Transverse colon (tissue), 4 donors: Measurements from ENCODE around the gene MAST4. TPM values are rescaled to one million over a fixed set of nuclear protein-coding genes. Genes with fewer than 3 reads are reported as not detected.

Experiments
- DNase-seq: peaks from one replicate; pipeline ENCODE4 v3.0.0-alpha.2; 2019
- H3K27ac ChIP-seq, 4 donors: fragments of 200-600 bp; sonication (generic); 2 replicates each; pipeline ENCODE4 v1.5.1; 2016 to 2018; ENCODE audit warnings: inconsistent platforms in 4 of 4
- H3K27me3 ChIP-seq: fragments of 200-600 bp; sonication (generic); 2 replicates; pipeline ENCODE4 v1.5.1; 2017; ENCODE audit warnings: inconsistent platforms
- H3K36me3 ChIP-seq, 4 donors: fragments of 200-600 bp; sonication (generic); 2 replicates each; pipeline ENCODE4 v1.5.1; 2017 to 2019; ENCODE audit warnings: inconsistent platforms in 4 of 4
- H3K4me1 ChIP-seq, 4 donors: fragments of 200-600 bp; sonication (generic); 2 replicates each; pipeline ENCODE4 v1.5.1; 2017 to 2020; ENCODE audit warnings: inconsistent platforms in 4 of 4
- H3K4me3 ChIP-seq, 4 donors: fragments of 200-600 bp; sonication (generic); 1 replicate in 1 of 4; 2 replicates in 3 of 4; pipeline versions ENCODE4 v1.5.1 to v1.6.1; 2017 to 2019; ENCODE audit warnings: inconsistent platforms in 4 of 4
- H3K9me3 ChIP-seq, 2 donors: fragments of 200-600 bp; sonication (generic); 2 replicates each; pipeline ENCODE4 v1.5.1; 2017 to 2019; ENCODE audit warnings: inconsistent platforms in 2 of 2
- CTCF ChIP-seq, 5 experiments: fragments of 200-600 bp in 3 of 5; fragments of 450-650 bp in 2 of 5; sonication (generic) in 3 of 5; IDR thresholded peaks; 1 replicate in 2 of 5; 2 replicates in 3 of 5; pipeline ENCODE4 v1.5.1; 2016 to 2017; ENCODE audit warnings: antibody characterized with exemption in 5 of 5, inconsistent platforms in 3 of 5, mild to moderate bottlenecking in 2 of 5, moderate library complexity in 1 of 5
- EP300 ChIP-seq: sonication (generic); formaldehyde crosslinking; IDR thresholded peaks from one replicate; pipeline ENCODE4 v1.6.1; 2017; ENCODE audit warnings: antibody characterized with exemption, low read depth
- POLR2A ChIP-seq: fragments of 450-650 bp; IDR thresholded peaks from one replicate; pipeline ENCODE4 v1.6.1; 2016; ENCODE audit warnings: antibody characterized with exemption, mild to moderate bottlenecking, moderate library complexity
- POLR2AphosphoS5 ChIP-seq, 3 donors: sonication (generic); formaldehyde crosslinking; IDR thresholded peaks; one replicate each; pipeline ENCODE4 v1.6.1; 2016; ENCODE audit warnings: antibody characterized with exemption in 3 of 3
- WGBS, 2 donors: methylation state at CpG; one replicate each; pipeline ENCODE4 v1.1.5; 2018; ENCODE audit warnings: low coverage in 1 of 2; 5-methylcytosine and 5-hydroxymethylcytosine counted together
- in situ Hi-C, 4 donors: fragments of 200-750 bp; cut with MboI; loops; one replicate each; pipeline versions ENCODE4 v1.15.0 to v1.15.1; 2017; ENCODE audit warnings: low sequenced_read_pairs in 3 of 4, low pct_ligation_motif_present in 1 of 4, low pct_unique_long_range_greater_than_20kb in 1 of 4
- intact Hi-C: fragments of 100-400 bp; cut with DNase I; formaldehyde crosslinking; loops from one replicate; pipeline ENCODE4 v1.15.1; 2023; ENCODE audit warnings: low total_unique reads
- total RNA-seq, 4 donors: library from RNA; depleted of rRNA; stranded (reverse); fragments of >200 nt; gene quantifications; one replicate each; pipeline ENCODE4 v1.1.0, GENCODE V29; 2016

The MAST4 gene
- total RNA-seq, 4 donors from 2014 or later = 20.3 to 46.8 (median 35.4) TPM

GRCh38 chr5:66972004-66972403 lies 375.8 kb downstream of the MAST4 start:
- no peak for DNase-seq
- 82 to 95% methylated on average over 2 of the region's 2 CpGs for WGBS, 2 donors
- intact Hi-C loops = no loop called here
- Histone ChIP-seq H3K27ac (no peak overlapping the region), H3K36me3 (no peaks in the 10 kb centered on the region), H3K27me3 (no peaks in the 10 kb centered on the region), H3K4me1 (no peaks in the 10 kb centered on the region), H3K9me3 (no peaks in the 10 kb centered on the region), H3K4me3 (no peak overlapping the region)
- in situ Hi-C loops = no loop called here
- TF ChIP-seq CTCF (IDR thresholded peaks at IDR 0.05) (no peak), POLR2AphosphoS5 (IDR thresholded peaks at IDR 0.05) (no peak)

GRCh38 chr5:66974256-66974655 lies 378.1 kb downstream of the MAST4 start:
- DNase-seq = no peak
- H3K4me1 ChIP-seq = peaks cover 0 to 7% (median 0%) of the 10 kb centered on the region in 4 donors

GRCh38 chr5:66976108-66976507 lies 379.9 kb downstream of the MAST4 start:
- no peak for DNase-seq
- no peaks in the 10 kb centered on the region for H3K9me3 ChIP-seq
- intact Hi-C loops = no loop called here
- no peaks in the 10 kb centered on the region for H3K36me3 ChIP-seq
- H3K27ac ChIP-seq = no peak overlapping the region
- no peaks in the 10 kb centered on the region for H3K27me3 ChIP-seq
- H3K4me1 ChIP-seq = peaks cover 4 to 12% (median 5%) of the 10 kb centered on the region in 4 donors
- in situ Hi-C loops = no loop called here
- WGBS, 2 donors = 96 to 100% methylated on average over 4 of the region's 4 CpGs
- H3K4me3 ChIP-seq = no peak overlapping the region
- no peak for TF ChIP-seq EP300
- TF ChIP-seq CTCF (IDR thresholded peaks at IDR 0.05) = no peak
- TF ChIP-seq POLR2AphosphoS5 (IDR thresholded peaks at IDR 0.05) = no peak
- TF ChIP-seq POLR2A = no peak

More at GRCh38 chr5:66974256-66974655, 378.1 kb downstream of the MAST4 start:
- WGBS, 2 donors = 84 to 86% methylated on average over 6 of the region's 6 CpGs
- Histone ChIP-seq H3K27ac (no peak overlapping the region), H3K4me3 (no peak overlapping the region), H3K27me3 (no peaks in the 10 kb centered on the region), H3K36me3 (no peaks in the 10 kb centered on the region), H3K9me3 (no peaks in the 10 kb centered on the region)
- TF ChIP-seq CTCF (IDR thresholded peaks at IDR 0.05) (no peak), POLR2A (no peak), POLR2AphosphoS5 (IDR thresholded peaks at IDR 0.05) (no peak), EP300 (no peak)
- intact Hi-C loops (no loop called here), in situ Hi-C loops (no loop called here)

- no peaks in the 10 kb centered on the region for H3K36me3 ChIP-seq
- H3K4me1 ChIP-seq = peaks cover 19 to 45% (median 29%) of the 10 kb centered on the region in 4 donors
- no peaks in the 10 kb centered on the region for H3K27me3 ChIP-seq
- H3K4me3 ChIP-seq = no peak overlapping the region
- intact Hi-C loops (no loop called here), in situ Hi-C loops (no loop called here)
- no peak for TF ChIP-seq CTCF (IDR thresholded peaks at IDR 0.05)
- no peak for TF ChIP-seq POLR2AphosphoS5 (IDR thresholded peaks at IDR 0.05)
- TF ChIP-seq POLR2A = no peak
- TF ChIP-seq EP300 = no peak
- no peak overlapping the region for H3K27ac ChIP-seq
- DNase-seq = no peak
- WGBS, 2 donors = 74 to 83% methylated on average over 2 to 3 of the region's 3 CpGs
- no peaks in the 10 kb centered on the region for H3K9me3 ChIP-seq
Observed at GRCh38 chr5:66979738-66980137, 383.5 kb downstream of the MAST4 start.
